Measurements from ENCODE around the gene TMTC2.

Gene TMTC2

GRCh38 chr12:83168751-83169150 lies 482.0 kb downstream of the TMTC2 start (continued):
- no peak for TF ChIP-seq REPIN1 (tag by site-specific recombination; IDR thresholded peaks at IDR 0.05; ENCODE audit: low read depth)
- no peak for TF ChIP-seq PRDM10 (tag by site-specific recombination; IDR thresholded peaks at IDR 0.05)
- TF ChIP-seq PRDM4 (tag by site-specific recombination; IDR thresholded peaks at IDR 0.05): no peak
- TF ChIP-seq ZFP37 (tag by site-specific recombination; IDR thresholded peaks at IDR 0.05): no peak
- no peak for TF ChIP-seq ZNF624 (tag by site-specific recombination; IDR thresholded peaks at IDR 0.05)
- no peak for TF ChIP-seq ZNF155 (tag by site-specific recombination; IDR thresholded peaks at IDR 0.05)
- TF ChIP-seq ZNF610 (tag by site-specific recombination; IDR thresholded peaks at IDR 0.05; ENCODE audit: borderline replicate concordance): no peak

- TF ChIP-seq ZNF596 (tag by site-specific recombination; IDR thresholded peaks at IDR 0.05) (no peak), ZNF16 (tag by site-specific recombination; IDR thresholded peaks at IDR 0.05; ENCODE audit: low read depth) (no peak), ZNF473 (tag by site-specific recombination; IDR thresholded peaks at IDR 0.05) (no peak), ZFP69B (tag by site-specific recombination; IDR thresholded peaks at IDR 0.05) (no peak), ZNF518A (tag by site-specific recombination; conservative IDR thresholded peaks at IDR 0.05; ENCODE audit: low read depth) (no peak), ZNF2 (tag by site-specific recombination; IDR thresholded peaks at IDR 0.05) (no peak), PRDM4 (tag by site-specific recombination; IDR thresholded peaks at IDR 0.05) (no peak), ZNF248 (tag by site-specific recombination; IDR thresholded peaks at IDR 0.05) (no peak), ZNF146 (tag by site-specific recombination; IDR thresholded peaks at IDR 0.05) (no peak), ZNF223 (tag by site-specific recombination; IDR thresholded peaks at IDR 0.05) (no peak)
- TF ChIP-seq, protein P1, sequence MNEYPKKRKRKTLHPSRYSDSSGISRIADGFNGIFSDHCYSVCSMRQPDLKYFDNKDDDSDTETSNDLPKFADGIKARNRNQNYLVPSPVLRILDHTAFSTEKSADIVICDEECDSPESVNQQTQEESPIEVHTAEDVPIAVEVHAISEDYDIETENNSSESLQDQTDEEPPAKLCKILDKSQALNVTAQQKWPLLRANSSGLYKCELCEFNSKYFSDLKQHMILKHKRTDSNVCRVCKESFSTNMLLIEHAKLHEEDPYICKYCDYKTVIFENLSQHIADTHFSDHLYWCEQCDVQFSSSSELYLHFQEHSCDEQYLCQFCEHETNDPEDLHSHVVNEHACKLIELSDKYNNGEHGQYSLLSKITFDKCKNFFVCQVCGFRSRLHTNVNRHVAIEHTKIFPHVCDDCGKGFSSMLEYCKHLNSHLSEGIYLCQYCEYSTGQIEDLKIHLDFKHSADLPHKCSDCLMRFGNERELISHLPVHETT (tag by site-specific recombination; IDR thresholded peaks at IDR 0.05): no peak
- Histone ChIP-seq H3K9me3 (ENCODE audit: control insufficient read depth, insufficient read depth, low read depth, low read length) (no peaks in the 10 kb centered on the region), H3K27ac (ENCODE audit: extremely low read depth, low read depth, low read length) (no peak overlapping the region), H3K4me1 (ENCODE audit: control insufficient read depth, insufficient read depth, low read length) (no peaks in the 10 kb centered on the region), H3K4me3 (ENCODE audit: low read depth, low read length) (no peak overlapping the region), H3K36me3 (ENCODE audit: control insufficient read depth in 2 of 2, insufficient read depth in 1 of 2, low read length in 2 of 2) (no peaks in the 10 kb centered on the region)
- POLR2A ChIA-PET: no interaction called here
- CTCF ChIA-PET: no interaction called here
These were observed 485.7 kb downstream of the TMTC2 start for GRCh38 chr12:83172441-83172840.
